Activated T-helper 2 cell treated with anti-CD3 and anti-CD28 coated beads, Interferon-gamma antibody, Interleukin-2, Interleukin-4, amounts not matched to agents 10 μg/mL and 5 μg/mL and 100 μg/mL, durations not matched to agents 14 hours and 24 hours and 36 hours (primary cell): Measurements from ENCODE around the gene MCC. TPM values are rescaled to one million over a fixed set of nuclear protein-coding genes. Genes with fewer than 3 reads are reported as not detected.

Experiments used
- DNase-seq: peaks from one replicate; pipeline ENCODE4 v3.0.0; 2021; ENCODE audit warnings: low spot score
- H3K27ac Mint-ChIP-seq: one replicate; pipeline ENCODE4 v1.8.0; 2021; ENCODE audit warnings: mixed read lengths
- H3K27me3 Mint-ChIP-seq: one replicate; pipeline ENCODE4 v1.8.0; 2021; ENCODE audit warnings: low read depth, mixed read lengths
- H3K36me3 Mint-ChIP-seq: one replicate; pipeline ENCODE4 v1.8.0; 2021; ENCODE audit warnings: low read depth, mixed read lengths
- H3K4me1 Mint-ChIP-seq: one replicate; pipeline ENCODE4 v1.8.0; 2021; ENCODE audit warnings: low read depth, mixed read lengths
- H3K4me3 Mint-ChIP-seq: one replicate; pipeline ENCODE4 v1.8.0; 2021; ENCODE audit warnings: low read depth, mild to moderate bottlenecking, moderate library complexity, mixed read lengths
- H3K9me3 Mint-ChIP-seq: one replicate; pipeline ENCODE4 v1.8.0; 2021; ENCODE audit warnings: mixed read lengths
- intact Hi-C: fragments of 100-400 bp; cut with micrococcal nuclease; formaldehyde crosslinking; loops from one replicate; pipeline ENCODE4 v1.15.1; 2023
- total RNA-seq: library from RNA; stranded (reverse); gene quantifications from 2 replicates; pipeline ENCODE4 v1.2.3, GENCODE V29; 2022

Gene MCC
- total RNA-seq, 1 donor from 2014 or later: 2.1 TPM

DNA sequence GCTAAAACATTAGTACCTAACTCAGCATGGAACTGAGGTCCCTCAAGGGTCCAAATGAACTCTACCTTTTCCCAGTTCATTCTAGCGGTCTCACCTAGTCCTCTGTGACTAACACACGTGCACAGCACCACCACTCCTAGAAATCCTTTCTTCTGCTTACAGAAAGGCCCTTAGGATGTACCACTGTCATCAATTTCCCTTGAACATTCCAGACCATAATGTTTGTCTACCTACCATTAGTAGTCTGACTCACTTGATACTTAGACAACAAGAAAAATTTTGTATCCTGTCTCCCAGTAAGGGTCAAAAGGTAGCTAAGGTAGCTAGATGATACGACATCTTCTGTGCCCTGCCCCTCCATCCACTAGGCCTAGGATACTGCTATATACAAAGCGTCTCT is 220.0 kb downstream of the MCC start:
- no peak for DNase-seq
- intact Hi-C loops: no loop called here
- Mint-ChIP-seq H3K4me1 (peaks cover 8% of the 10 kb centered on the region), H3K9me3 (no peaks in the 10 kb centered on the region), H3K36me3 (no peaks in the 10 kb centered on the region), H3K27ac (no peak overlapping the region), H3K27me3 (peaks cover 21% of the 10 kb centered on the region), H3K4me3 (no peak overlapping the region)

DNA sequence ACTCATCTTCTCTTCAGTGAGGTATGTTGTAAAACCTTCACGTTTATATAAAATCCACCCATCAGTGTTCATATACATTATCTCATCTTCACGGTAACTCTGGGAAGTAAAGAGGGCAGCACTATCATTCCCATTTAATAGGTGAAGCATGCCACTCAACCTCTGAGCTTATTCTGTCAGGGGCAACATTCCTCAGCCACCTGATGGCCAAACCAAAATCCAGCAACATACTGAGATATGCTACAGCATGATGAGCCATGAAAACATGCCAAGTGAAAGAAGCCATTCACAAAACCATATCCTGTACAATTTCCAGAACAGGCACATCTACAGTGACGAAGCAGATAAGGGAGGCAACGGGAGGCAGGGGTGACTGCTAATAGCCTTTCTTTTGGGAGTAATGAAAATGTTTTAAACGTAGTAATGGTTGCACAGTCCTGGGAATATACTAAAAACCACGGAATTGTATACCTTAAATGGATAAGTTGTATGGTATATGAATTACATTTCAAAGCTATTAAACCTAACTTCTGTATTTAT is 220.8 kb downstream of the MCC start:
- no peak overlapping the region for H3K4me3 Mint-ChIP-seq
- no peaks in the 10 kb centered on the region for H3K36me3 Mint-ChIP-seq

GRCh38 chr5:113266913-113267227 is 221.4 kb downstream of the MCC start:
- DNase-seq: no peak
- H3K27ac Mint-ChIP-seq: no peak overlapping the region
- no peak overlapping the region for H3K4me3 Mint-ChIP-seq
- H3K27me3 Mint-ChIP-seq: peaks cover 24% of the 10 kb centered on the region
- no peaks in the 10 kb centered on the region for H3K36me3 Mint-ChIP-seq
- H3K4me1 Mint-ChIP-seq: peaks cover 8% of the 10 kb centered on the region
- H3K9me3 Mint-ChIP-seq: no peaks in the 10 kb centered on the region
- intact Hi-C loops: no loop called here

More for the DNA sequence above, 220.8 kb downstream of the MCC start:
- intact Hi-C loops: no loop called here
- Mint-ChIP-seq H3K27ac (no peak overlapping the region), H3K9me3 (no peaks in the 10 kb centered on the region), H3K27me3 (peaks cover 23% of the 10 kb centered on the region), H3K4me1 (peaks cover 8% of the 10 kb centered on the region)
- DNase-seq: no peak

GRCh38 chr5:113266227-113266912 is 221.9 kb downstream of the MCC start:
- no peaks in the 10 kb centered on the region for H3K9me3 Mint-ChIP-seq
- H3K27ac Mint-ChIP-seq: no peak overlapping the region
- no peak for DNase-seq
- H3K4me3 Mint-ChIP-seq: no peak overlapping the region
- H3K4me1 Mint-ChIP-seq: peaks cover 8% of the 10 kb centered on the region
- no peaks in the 10 kb centered on the region for H3K36me3 Mint-ChIP-seq
- peaks cover 24% of the 10 kb centered on the region for H3K27me3 Mint-ChIP-seq
- intact Hi-C loops: no loop called here

- no peaks in the 10 kb centered on the region for H3K36me3 Mint-ChIP-seq
- peaks cover 27% of the 10 kb centered on the region for H3K27me3 Mint-ChIP-seq
- H3K4me1 Mint-ChIP-seq: peaks cover 8% of the 10 kb centered on the region
- no peak for DNase-seq
- H3K4me3 Mint-ChIP-seq: no peak overlapping the region
- intact Hi-C loops: no loop called here
- no peaks in the 10 kb centered on the region for H3K9me3 Mint-ChIP-seq
- no peak overlapping the region for H3K27ac Mint-ChIP-seq
Observed at GRCh38 chr5:113265190-113265589, 223.1 kb downstream of the MCC start.

DNA sequence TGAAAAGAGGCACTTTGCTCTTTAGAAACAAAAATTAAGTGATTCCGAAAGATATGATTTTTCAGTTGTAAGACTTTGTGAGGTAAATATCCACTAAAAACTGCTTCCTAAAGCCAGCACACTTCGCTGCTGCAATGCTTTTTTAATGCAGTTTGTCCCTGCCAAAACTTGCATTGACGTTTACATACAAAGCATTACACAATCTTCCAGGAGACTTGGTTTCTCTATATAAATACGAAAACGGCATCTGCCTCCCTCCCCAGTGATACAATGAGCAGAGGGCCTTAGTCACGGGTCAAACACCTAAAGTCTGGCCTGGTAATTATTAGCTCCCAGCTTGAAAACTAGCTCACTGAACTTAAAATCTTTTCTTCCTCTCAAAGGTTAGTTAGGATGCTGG is 224.2 kb downstream of the MCC start:
- intact Hi-C loops: no loop called here
- H3K9me3 Mint-ChIP-seq: no peaks in the 10 kb centered on the region
- peaks cover under 1% of the 10 kb centered on the region for H3K4me1 Mint-ChIP-seq
- no peak for DNase-seq
- H3K4me3 Mint-ChIP-seq: no peak overlapping the region
- H3K27ac Mint-ChIP-seq: no peak overlapping the region
- no peaks in the 10 kb centered on the region for H3K36me3 Mint-ChIP-seq
- peaks cover 31% of the 10 kb centered on the region for H3K27me3 Mint-ChIP-seq

DNA sequence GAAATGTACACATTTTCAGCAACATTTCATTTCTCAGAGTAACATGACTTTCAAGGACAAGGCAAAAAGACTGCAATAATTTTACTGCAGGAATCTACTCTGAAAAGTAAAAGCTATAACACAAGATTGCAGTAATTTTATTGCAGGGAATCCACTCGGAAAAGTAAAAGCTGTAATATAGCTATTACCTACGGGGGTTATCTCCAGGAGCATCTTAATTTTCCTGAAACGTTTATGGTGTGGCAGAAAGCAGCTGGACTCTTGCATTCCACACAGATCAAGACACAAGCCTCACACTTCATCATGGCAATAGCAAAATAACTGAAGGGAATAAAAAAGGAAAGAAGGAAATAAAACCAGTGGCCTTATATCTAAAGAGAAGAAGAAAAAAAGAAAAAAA is 224.7 kb downstream of the MCC start:
- intact Hi-C loops: no loop called here
- H3K4me1 Mint-ChIP-seq: no peaks in the 10 kb centered on the region

GRCh38 chr5:113262674-113263073 is 225.6 kb downstream of the MCC start:
- no peak overlapping the region for H3K4me3 Mint-ChIP-seq
- no peaks in the 10 kb centered on the region for H3K36me3 Mint-ChIP-seq
- intact Hi-C loops: no loop called here
- no peaks in the 10 kb centered on the region for H3K9me3 Mint-ChIP-seq
- H3K27me3 Mint-ChIP-seq: peaks cover 30% of the 10 kb centered on the region
- no peak for DNase-seq
- H3K4me1 Mint-ChIP-seq: no peaks in the 10 kb centered on the region
- H3K27ac Mint-ChIP-seq: no peak overlapping the region

More for the DNA sequence above, 224.7 kb downstream of the MCC start:
- Mint-ChIP-seq H3K27me3 (peaks cover 32% of the 10 kb centered on the region), H3K27ac (no peak overlapping the region), H3K36me3 (no peaks in the 10 kb centered on the region), H3K4me3 (no peak overlapping the region), H3K9me3 (no peaks in the 10 kb centered on the region)
- no peak for DNase-seq

GRCh38 chr5:113259034-113259433 is 229.2 kb downstream of the MCC start:
- intact Hi-C loops: no loop called here
- DNase-seq: no peak
- Mint-ChIP-seq H3K27ac (no peak overlapping the region), H3K4me3 (no peak overlapping the region), H3K9me3 (no peaks in the 10 kb centered on the region), H3K27me3 (peaks cover 37% of the 10 kb centered on the region), H3K4me1 (no peaks in the 10 kb centered on the region), H3K36me3 (no peaks in the 10 kb centered on the region)

DNA sequence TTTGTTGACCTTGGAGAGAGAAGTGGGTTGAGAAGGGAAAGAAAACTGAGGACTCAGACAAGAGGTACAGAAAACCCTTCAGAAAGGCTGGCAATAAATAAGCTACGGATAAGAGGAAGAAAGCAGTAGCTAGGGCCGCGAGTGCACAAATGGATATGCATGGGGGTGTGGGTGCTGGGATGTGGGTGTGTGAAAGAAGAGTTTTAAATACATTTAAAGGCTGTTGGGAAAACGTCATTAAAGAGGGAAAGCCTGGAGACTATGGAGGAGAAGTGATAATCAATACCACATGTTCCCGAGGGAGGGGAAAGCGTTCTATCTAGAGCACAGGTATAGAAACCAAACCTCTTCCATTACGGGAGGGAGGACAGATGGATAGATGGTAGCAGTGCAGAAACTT is 230.7 kb downstream of the MCC start:
- Mint-ChIP-seq H3K4me3 (no peak overlapping the region), H3K9me3 (no peaks in the 10 kb centered on the region), H3K4me1 (no peaks in the 10 kb centered on the region), H3K36me3 (no peaks in the 10 kb centered on the region), H3K27ac (no peak overlapping the region), H3K27me3 (peaks cover 40% of the 10 kb centered on the region)
- intact Hi-C loops: no loop called here
- DNase-seq: no peak

DNA sequence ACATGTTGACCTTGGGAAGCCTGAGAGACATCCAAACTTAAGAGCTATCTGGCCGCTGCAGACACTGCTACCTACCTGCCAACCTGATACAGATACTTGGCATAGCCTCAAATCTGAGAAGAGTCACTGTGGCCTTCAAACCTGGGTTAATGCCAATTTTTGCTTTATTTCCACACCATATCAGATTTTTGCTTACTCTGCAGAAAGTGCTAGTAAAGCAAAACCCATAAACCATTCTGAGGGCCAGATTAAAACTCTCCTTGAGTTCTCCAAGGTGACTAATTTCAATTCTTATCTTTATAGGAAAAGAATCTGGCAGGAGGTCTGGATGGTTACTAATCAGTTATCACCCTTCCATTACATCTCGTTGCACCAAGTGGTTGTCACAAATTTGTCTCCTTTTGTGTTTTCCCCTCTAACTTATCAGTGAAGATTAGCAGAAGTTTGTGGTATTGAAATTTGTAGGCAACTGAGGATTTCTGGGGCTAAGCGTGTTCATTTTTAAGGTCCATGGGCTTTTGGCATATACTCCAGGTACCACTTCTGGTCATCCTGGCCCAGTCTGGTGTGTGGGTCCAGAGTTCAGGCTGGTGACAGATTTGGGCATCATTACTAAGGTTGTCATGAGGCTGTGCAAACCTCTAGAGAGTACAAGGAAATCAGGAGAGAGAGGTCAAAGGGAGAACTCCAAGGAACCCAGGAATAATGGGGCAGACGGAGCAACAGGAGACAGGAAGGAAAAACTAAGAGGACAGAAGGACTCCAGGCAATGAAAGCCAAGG is 231.4 kb downstream of the MCC start:
- DNase-seq: no peak
- Mint-ChIP-seq H3K9me3 (no peaks in the 10 kb centered on the region), H3K4me3 (no peak overlapping the region), H3K27ac (no peak overlapping the region), H3K4me1 (no peaks in the 10 kb centered on the region), H3K36me3 (no peaks in the 10 kb centered on the region), H3K27me3 (peaks cover 43% of the 10 kb centered on the region)
- intact Hi-C loops: no loop called here

GRCh38 chr5:113255579-113256386 is 232.5 kb downstream of the MCC start:
- H3K27ac Mint-ChIP-seq: no peak overlapping the region
- intact Hi-C loops: no loop called here
- no peaks in the 10 kb centered on the region for H3K4me1 Mint-ChIP-seq
- no peak overlapping the region for H3K4me3 Mint-ChIP-seq
- no peaks in the 10 kb centered on the region for H3K9me3 Mint-ChIP-seq
- peaks cover 47% of the 10 kb centered on the region for H3K27me3 Mint-ChIP-seq
- no peaks in the 10 kb centered on the region for H3K36me3 Mint-ChIP-seq
- DNase-seq: no peak

GRCh38 chr5:113255105-113255504 is 233.1 kb downstream of the MCC start:
- intact Hi-C loops: no loop called here
- no peaks in the 10 kb centered on the region for H3K4me1 Mint-ChIP-seq
- no peak overlapping the region for H3K4me3 Mint-ChIP-seq
- no peaks in the 10 kb centered on the region for H3K9me3 Mint-ChIP-seq
- no peak for DNase-seq
- no peak overlapping the region for H3K27ac Mint-ChIP-seq
- no peaks in the 10 kb centered on the region for H3K36me3 Mint-ChIP-seq
- peaks cover 44% of the 10 kb centered on the region for H3K27me3 Mint-ChIP-seq
